HepG2 (cell line): ENCODE results near the gene RAB6A. TPM values are rescaled to one million over a fixed set of nuclear protein-coding genes. Genes with fewer than 3 reads are reported as not detected.

Source experiments
- ATAC-seq: fragments of 200-7000 bp; cut with Tn5 transposase; 3 replicates; pipeline ENCODE4 v1.9.1; 2020; ENCODE audit warnings: mild to moderate bottlenecking, moderate library complexity
- BruUV-seq: library from RNA; stranded (reverse); fragments of 400-500 nt; replicated peaks from 2 replicates; lab custom pipeline; 2021; lab: Mats Ljungman, UMichigan
- CTCF ChIA-PET: fragments of 300-600 bp; formaldehyde crosslinking; extraction: SDS; loops from one replicate; lab custom pipeline; 2021; ENCODE audit warnings: low total read pairs, inconsistent platforms, low intra/inter-chr PET ratio; lab: Yijun Ruan, JAX
- POLR2A ChIA-PET: fragments of 350-600 bp; sonication (Branson Sonifier 250); formaldehyde crosslinking; loops from one replicate; lab custom pipeline; 2020; ENCODE audit warnings: antibody characterized with exemption, inconsistent platforms; lab: Yijun Ruan, JAX
- DNase-seq: peaks from one replicate; pipeline ENCODE4 v3.0.0-alpha.2; 2015; ENCODE audit warnings: low spot score
- FAIRE-seq: peaks from 3 replicates; lab custom pipeline; 2011; peaks lifted over from hg19 to GRCh38; lab: Jason Lieb, UNC
- H2AFZ ChIP-seq: one replicate; pipeline ENCODE4 v1.6.1; 2011; ENCODE audit warnings: low read length, inconsistent platforms
- H3K27ac ChIP-seq: fragments of 300-600 bp; 3 replicates; pipeline ENCODE4 v1.8.0; 2011; ENCODE audit warnings: mixed run types, mild to moderate bottlenecking, mixed read lengths, low read length, inconsistent platforms; ENCODE audit not compliant: insufficient read depth; ENCODE audit errors: extremely low read length
- H3K27me3 ChIP-seq, 2 experiments: fragments of 200-600 bp in 1 of 2; 2 replicates in 1 of 2; 3 replicates in 1 of 2; pipeline versions ENCODE4 v1.6.0 to v1.8.0; 2011; ENCODE audit warnings: low read length in 2 of 2, mild to moderate bottlenecking in 2 of 2, moderate library complexity in 2 of 2, inconsistent platforms in 1 of 2; ENCODE audit not compliant: insufficient read depth in 2 of 2, control insufficient read depth in 1 of 2
- H3K36me3 ChIP-seq, 2 experiments: fragments of 200-600 bp in 1 of 2; replicated peaks in 1 of 2; 2 replicates in 1 of 2; 3 replicates in 1 of 2; pipeline versions ENCODE4 v1.5.1 to v1.8.0; 2011; ENCODE audit warnings: low read length in 2 of 2, inconsistent platforms in 1 of 2; ENCODE audit not compliant: insufficient read depth in 2 of 2, control insufficient read depth in 1 of 2
- H3K4me1 ChIP-seq: 2 replicates; pipeline ENCODE4 v1.5.1; 2012; ENCODE audit warnings: low read length, inconsistent platforms; ENCODE audit not compliant: insufficient read depth
- H3K4me2 ChIP-seq: 2 replicates; pipeline ENCODE4 v1.6.0; 2011; ENCODE audit warnings: low read depth, low read length, inconsistent platforms
- H3K4me3 ChIP-seq, 3 experiments: fragments of 200-600 bp in 1 of 3; sonication (generic), shearing (Covaris generic) in 1 of 3; replicated peaks in 1 of 3; 2 replicates each; pipeline ENCODE4 v1.5.1; 2011 to 2016; ENCODE audit warnings: low read length in 3 of 3, inconsistent platforms in 2 of 3, low read depth in 2 of 3, mild to moderate bottlenecking in 2 of 3, control low read depth in 1 of 3, mixed read lengths in 1 of 3; ENCODE audit not compliant: insufficient read depth in 1 of 3
- H3K79me2 ChIP-seq: one replicate; pipeline ENCODE4 v1.6.1; 2011; ENCODE audit warnings: low read length, inconsistent platforms; ENCODE audit not compliant: insufficient read depth
- H3K9ac ChIP-seq: 2 replicates; pipeline ENCODE4 v1.6.0; 2011; ENCODE audit warnings: mild to moderate bottlenecking, low read depth, low read length, inconsistent platforms; ENCODE audit not compliant: insufficient read depth
- H3K9me3 ChIP-seq: 2 replicates; pipeline ENCODE4 v1.5.1; 2012; ENCODE audit warnings: mild to moderate bottlenecking, low read length
- H4K20me1 ChIP-seq: 2 replicates; pipeline ENCODE4 v1.6.0; 2011; ENCODE audit warnings: inconsistent platforms, mild to moderate bottlenecking, low read length, moderate library complexity; ENCODE audit not compliant: insufficient read depth
- RARG ChIP-seq: sonication (generic); formaldehyde crosslinking; IDR thresholded peaks from 2 replicates; pipeline ENCODE4 v1.4.0; 2020; ENCODE audit warnings: low read depth, mild to moderate bottlenecking, missing genetic modification reagents
- SNAI1 ChIP-seq: sonication (generic); formaldehyde crosslinking; IDR thresholded peaks from 2 replicates; pipeline ENCODE4 v1.5.0; 2020; ENCODE audit warnings: mild to moderate bottlenecking, missing genetic modification reagents, borderline replicate concordance
- ZNF629 ChIP-seq: sonication (generic); formaldehyde crosslinking; conservative IDR thresholded peaks from 2 replicates; pipeline ENCODE4 v1.5.0; 2020; ENCODE audit warnings: missing genetic modification reagents
- ZNF772 ChIP-seq: sonication (generic); formaldehyde crosslinking; IDR thresholded peaks from 2 replicates; pipeline ENCODE4 v1.5.0; 2020; ENCODE audit warnings: mild to moderate bottlenecking, missing genetic modification reagents
- WGBS: methylation state at CpG from one replicate; pipeline ENCODE4 v1.1.6; 2017; ENCODE audit warnings: low lambda C conversion rate; 5-methylcytosine and 5-hydroxymethylcytosine counted together
- in situ Hi-C: cut with HindIII; loops from 2 replicates; pipeline ENCODE4 v1.10.0; 2017; ENCODE audit warnings: low pct_unique_long_range_greater_than_20kb; ENCODE audit not compliant: extremely low pct_ligation_motif_present
- intact Hi-C: fragments of 100-400 bp; cut with micrococcal nuclease; formaldehyde crosslinking; loops from one replicate; pipeline ENCODE4 v1.10.0; 2022; ENCODE audit not compliant: unreplicated experiment
- polyA plus RNA-seq, 8 experiments: library from polyadenylated mRNA; depleted of rRNA in 3 of 8; stranded (reverse) in 7 of 8; unstranded in 1 of 8; fragments of >200 nt; fragmentation: Illumina TruSeq in 4 of 8; extraction: Trizol in 4 of 8; gene quantifications; 2 replicates each; pipeline versions ENCODE4 v1.2.1 to v1.2.3, GENCODE V29; 2011 to 2016; ENCODE audit warnings: low read depth in 4 of 8, missing spikeins in 1 of 8, mixed read lengths in 1 of 8; ENCODE audit not compliant: insufficient read depth in 1 of 8
- total RNA-seq, 5 experiments: library from RNA; depleted of rRNA; stranded (reverse); fragments of >200 nt; fragmentation: Illumina TruSeq; extraction: Trizol; gene quantifications; 2 replicates each; pipeline ENCODE4 v1.2.3, GENCODE V29; 2016; ENCODE audit warnings: low read depth in 1 of 5
- TF ChIP-seq, protein P1 (sequence below), 2 experiments: sonication (generic) in 1 of 2; formaldehyde crosslinking in 1 of 2; IDR thresholded peaks; 2 replicates each; pipeline versions ENCODE4 v1.4.0 to v1.6.1; 2018 to 2020; ENCODE audit warnings: missing genetic modification reagents in 2 of 2, borderline replicate concordance in 1 of 2, low read depth in 1 of 2, mild to moderate bottlenecking in 1 of 2, missing biosample characterization in 1 of 2

Gene RAB6A
- total and polyA plus RNA-seq, 2 of the 13 experiments (the other 11 are each of a cell fraction or from before 2014, with no cell fraction given) = 74.3 to 121 TPM

DNA sequence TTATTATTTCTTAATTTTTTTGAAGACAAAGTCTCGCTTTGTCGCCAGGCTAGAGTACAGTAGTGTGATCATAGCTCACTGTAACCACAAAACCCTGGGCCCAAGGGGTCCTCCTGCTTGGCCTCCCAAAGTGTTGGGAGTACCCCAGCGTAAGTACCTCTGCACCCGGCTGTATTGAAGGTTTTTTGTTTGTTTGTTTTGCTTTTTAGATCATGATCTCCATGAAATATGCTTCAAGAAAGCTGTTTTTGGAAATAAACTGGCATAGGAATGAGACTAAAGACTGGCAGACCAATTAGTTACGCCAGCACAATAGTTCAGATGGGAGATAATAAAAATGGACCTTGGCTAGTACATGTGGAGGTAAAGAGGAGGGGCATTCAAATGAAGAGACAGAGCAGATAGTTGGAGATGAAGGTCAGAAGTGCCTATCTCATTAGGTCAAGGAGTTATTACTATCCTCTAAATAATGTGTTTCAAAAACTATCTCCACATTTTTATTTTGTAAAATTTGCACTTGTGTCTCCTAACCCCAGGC lies 22.7 kb upstream of the RAB6A start (continued):
- TF ChIP-seq, protein P1, sequence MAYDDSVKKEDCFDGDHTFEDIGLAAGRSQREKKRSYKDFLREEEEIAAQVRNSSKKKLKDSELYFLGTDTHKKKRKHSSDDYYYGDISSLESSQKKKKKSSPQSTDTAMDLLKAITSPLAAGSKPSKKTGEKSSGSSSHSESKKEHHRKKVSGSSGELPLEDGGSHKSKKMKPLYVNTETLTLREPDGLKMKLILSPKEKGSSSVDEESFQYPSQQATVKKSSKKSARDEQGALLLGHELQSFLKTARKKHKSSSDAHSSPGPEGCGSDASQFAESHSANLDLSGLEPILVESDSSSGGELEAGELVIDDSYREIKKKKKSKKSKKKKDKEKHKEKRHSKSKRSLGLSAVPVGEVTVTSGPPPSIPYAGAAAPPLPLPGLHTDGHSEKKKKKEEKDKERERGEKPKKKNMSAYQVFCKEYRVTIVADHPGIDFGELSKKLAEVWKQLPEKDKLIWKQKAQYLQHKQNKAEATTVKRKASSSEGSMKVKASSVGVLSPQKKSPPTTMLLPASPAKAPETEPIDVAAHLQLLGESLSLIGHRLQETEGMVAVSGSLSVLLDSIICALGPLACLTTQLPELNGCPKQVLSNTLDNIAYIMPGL (CRISPR knock-in tag; IDR thresholded peaks at IDR 0.05; ENCODE audit: borderline replicate concordance in 1 of 2, low read depth in 1 of 2) = no peak
- TF ChIP-seq ZNF772 (CRISPR knock-in tag) = 0 out of 2 replicates have a peak, but pooled peaks have one; percentile 3
- TF ChIP-seq, all 625 proteins: peak for 3

DNA sequence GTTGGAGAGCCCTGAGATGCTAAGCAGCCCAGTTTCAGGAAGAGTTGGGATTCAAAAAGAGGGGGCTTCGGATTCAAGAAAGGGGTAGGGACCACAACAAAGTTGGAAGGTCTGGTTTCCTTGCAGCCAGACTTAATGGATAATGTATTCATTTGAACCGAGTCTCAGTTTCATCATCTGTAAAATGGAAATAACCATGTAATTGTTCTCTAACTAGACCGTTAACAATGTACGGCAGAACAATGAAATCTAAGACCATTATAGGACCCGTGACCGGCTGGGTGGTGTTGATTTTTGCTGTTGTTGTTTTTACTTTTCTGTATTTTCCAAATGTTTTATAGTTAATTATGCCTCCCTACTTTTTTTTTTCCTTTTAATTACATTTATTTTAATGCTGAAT lies 20.4 kb upstream of the RAB6A start:
- no peaks in the 10 kb centered on the region for H3K79me2 ChIP-seq
- in situ Hi-C loops = no loop called here
- no peak overlapping the region for H3K4me2 ChIP-seq
- H3K4me1 ChIP-seq = peaks cover 48% of the 10 kb centered on the region
- 93% methylated on average over 6 of the region's 6 CpGs for WGBS
- ChIA-PET CTCF (no interaction called here), POLR2A (no interaction called here)
- no peak overlapping the region for H3K27ac ChIP-seq
- no peak overlapping the region for H2AFZ ChIP-seq
- H3K36me3 ChIP-seq = no peaks in the 10 kb centered on the region
- TF ChIP-seq RARG = no peak
- TF ChIP-seq ZNF629 (CRISPR knock-in tag) = peak; percentile 71
- no peak for TF ChIP-seq SNAI1 (CRISPR knock-in tag)
- no peak for DNase-seq
- no peaks in the 10 kb centered on the region for H4K20me1 ChIP-seq
- intact Hi-C loops = no loop called here
- FAIRE-seq = no peak
- no peak overlapping the region for H3K4me3 ChIP-seq
- H3K9me3 ChIP-seq = no peaks in the 10 kb centered on the region
- no peak overlapping the region for H3K9ac ChIP-seq
- H3K27me3 ChIP-seq = no peaks in the 10 kb centered on the region
- ATAC-seq = no peak
- no TSS peak for BruUV-seq
